ENCODE data around the gene ALDOA.

- TF ChIP-seq CTCF (IDR thresholded peaks at IDR 0.05): no peak
- TF ChIP-seq POLR2A (IDR thresholded peaks at IDR 0.05): no peak
Measured at GRCh38 chr16:30026449-30026848, 39.1 kb upstream of the ALDOA start.
